ENCODE results near the gene L3MBTL3.

L3MBTL3 gene

DNA sequence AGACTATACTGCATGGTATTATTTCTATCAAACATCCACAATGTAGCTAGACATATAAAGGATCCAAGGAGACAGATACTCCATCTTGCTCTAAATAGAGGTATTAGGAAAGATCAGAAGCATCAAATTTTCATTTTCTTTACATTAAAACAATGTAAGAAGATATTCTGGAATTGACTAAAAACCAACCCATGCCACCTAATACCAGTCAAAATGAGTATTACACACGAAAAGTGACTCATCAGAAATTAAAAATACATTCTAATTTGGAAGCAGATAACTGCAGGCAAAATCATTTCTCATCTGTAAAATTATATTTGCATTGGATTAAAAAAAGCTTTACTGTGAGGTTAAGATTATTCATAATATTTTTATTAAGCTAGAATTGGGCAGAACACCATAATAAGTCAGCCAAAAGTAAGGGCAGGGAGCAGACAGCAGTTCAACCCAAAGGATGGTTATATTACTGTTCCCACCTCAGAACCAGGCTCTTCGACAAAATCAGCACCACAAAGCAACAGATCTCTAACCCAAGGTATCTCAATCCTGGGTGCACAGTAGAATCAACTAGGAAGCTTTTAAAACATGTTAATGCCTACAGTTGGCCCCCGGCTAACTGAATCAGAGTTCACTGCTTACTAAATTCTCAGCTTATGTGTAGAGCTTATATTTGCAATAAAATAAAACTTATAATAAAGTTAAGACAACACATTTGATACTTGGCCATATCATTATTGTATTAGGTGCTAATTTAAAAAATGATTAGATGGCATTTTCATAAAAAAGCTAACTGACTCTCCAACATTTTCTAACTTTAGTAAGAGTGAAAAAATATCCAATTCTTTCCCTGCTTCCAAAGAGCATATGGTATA is 169.2 kb downstream of the L3MBTL3 start:
- DNase-seq: no peak

DNA sequence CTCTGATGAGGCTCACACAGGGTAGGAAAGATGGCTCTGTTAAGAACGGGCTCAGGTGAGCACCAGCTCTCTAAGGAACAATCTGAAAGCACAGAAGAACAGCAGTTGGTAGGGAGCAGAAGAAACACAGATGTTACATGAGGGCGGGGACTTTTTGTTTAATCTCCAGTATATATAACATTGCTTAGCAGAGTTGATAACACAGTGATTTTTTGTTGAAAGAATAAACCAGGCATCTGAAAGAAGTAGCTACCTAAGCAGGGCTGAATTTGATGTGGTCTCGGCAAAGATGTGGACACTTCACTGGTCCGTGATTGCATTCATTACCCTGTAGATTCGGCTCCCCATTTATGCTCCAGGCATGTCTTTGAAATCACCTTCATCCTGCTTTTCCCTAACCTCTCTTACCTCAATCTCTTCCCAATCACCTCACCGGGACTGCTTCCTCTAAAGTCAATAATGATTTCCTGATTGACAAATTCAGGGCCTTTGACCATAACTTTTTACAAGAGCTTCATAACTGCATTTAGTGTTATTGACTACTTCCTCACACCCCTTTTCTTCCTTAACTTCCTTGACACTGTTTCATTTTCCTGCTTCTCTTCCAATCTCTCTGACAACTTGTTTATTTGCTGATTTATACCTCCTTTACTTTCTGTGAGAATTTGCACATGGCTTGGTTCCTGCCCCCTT is 170.0 kb downstream of the L3MBTL3 start:
- no peak for DNase-seq

DNA sequence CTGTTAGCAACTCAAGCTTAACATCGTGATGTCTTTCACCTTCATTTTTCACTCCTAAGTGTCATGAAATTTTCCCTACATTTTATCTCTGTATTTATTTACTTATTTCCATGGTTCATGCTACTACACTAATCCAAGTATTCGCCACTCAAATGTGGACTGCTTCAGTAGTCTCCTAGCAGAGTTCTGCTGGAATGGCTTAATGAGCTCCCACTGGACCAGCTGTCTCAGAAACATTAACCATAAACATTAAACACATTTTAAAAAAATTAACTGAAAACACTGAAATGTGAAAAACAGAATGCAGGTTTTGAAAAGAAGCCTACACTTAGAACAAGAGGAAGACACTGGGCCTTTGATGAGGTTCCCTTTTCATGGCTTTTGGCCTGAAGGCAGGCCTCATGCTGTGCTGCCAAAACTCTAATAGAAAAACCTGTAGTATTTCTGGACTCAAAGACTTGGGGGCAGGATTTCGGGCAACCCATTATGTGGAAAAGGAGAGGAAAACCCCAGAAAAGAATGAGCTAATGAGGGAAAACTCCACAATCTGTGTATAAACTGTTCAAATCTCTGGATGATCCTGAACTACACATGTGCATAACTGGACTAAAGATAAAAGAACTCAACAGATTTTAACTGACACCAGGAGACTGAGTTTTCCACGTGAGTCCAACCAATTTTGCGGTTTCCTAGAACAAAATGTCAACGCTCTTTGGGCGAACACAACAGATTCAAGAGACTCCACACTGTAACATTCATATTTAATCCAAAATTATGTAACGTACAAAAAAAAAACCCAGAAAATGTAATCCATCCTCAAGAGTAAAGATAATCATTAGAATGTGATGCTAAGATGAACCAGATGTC is 171.4 kb downstream of the L3MBTL3 start:
- DNase-seq: no peak
